GM15510 (cell line): ENCODE data around the gene LCE3C.

Experiments used
- POLR2A ChIP-seq: IDR thresholded peaks from 3 replicates; pipeline ENCODE4 v1.6.1; 2011; ENCODE audit warnings: borderline replicate concordance; ENCODE audit not compliant: insufficient read length; ENCODE audit errors: extremely low read depth

The LCE3C gene

DNA sequence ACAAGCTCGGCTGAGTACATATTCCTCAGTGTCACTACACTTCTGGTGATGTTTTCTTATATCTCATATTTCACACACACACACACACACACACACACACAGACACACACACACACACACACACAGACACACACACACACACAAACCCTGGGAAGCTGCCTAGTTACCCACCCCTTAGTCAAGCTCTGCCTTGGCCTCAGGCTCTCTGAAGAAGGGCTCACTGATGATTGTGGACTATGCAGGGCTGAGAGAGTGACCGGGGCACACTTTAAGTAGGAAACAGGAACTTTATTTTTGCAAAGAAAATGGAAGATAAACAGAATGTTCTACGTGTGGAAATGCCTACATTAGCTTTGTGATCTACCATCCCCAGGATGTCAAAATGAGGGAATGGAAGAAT is 43.9 kb downstream of the LCE3C start:
- TF ChIP-seq POLR2A, result no peak

DNA sequence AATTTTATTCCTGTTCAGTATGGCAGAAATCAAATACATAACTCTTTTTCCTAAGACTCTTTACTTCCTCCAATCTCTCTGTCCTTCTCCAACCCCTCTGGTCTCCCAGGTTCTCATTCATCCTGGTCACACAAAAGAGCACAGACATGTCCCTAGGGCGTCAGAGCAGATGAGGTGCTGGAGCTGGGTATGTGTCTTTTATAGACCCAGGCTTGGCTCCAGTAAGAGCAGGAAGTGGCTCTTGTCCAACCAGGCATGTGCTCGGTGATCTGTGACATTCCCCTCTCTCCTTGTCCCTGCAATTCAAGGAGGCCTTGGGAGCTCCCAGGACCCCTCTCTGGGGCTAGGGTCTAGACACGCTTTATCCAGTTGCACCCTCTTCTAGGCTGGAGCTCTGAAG is 45.1 kb downstream of the LCE3C start:
- TF ChIP-seq POLR2A, result no peak

DNA sequence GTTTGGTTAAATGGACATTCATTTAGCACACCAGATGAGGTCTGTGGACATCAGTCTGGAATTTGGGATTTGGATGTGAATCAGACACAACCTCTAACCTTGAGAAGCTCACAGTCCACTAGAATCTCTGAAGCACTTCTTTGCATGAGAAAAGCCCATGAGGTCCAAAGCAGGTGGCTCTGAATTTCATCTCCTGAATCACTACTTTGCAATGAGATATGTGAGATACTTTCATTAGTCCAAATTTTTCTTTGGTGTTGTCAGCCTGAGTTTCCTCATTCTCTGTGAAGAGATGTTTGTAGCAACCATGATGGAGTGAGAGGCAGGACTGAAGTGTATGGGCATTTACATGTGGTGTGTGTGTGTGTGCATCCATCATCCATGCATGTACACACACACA is 46.6 kb downstream of the LCE3C start:
- TF ChIP-seq POLR2A, result no peak
